Smooth muscle cell (in vitro differentiated cells): ENCODE measurements around the gene BCL6B. TPM values are rescaled to one million over a fixed set of nuclear protein-coding genes. Genes with fewer than 3 reads are reported as not detected.

ENCODE experiments used
- DNase-seq: peaks from one replicate; lab custom pipeline; 2025; ENCODE audit not compliant: unreplicated experiment; lab: John Stamatoyannopoulos, UW
- H2AFZ ChIP-seq: fragments of 200-600 bp; sonication (generic); 2 replicates; pipeline ENCODE4 v1.6.0; 2016; ENCODE audit warnings: antibody characterized with exemption, low read depth, mild to moderate bottlenecking
- H3F3A ChIP-seq: fragments of 200-600 bp; sonication (generic); 2 replicates; pipeline ENCODE4 v1.6.0; 2017; ENCODE audit warnings: antibody characterized with exemption, low read depth
- H3K27ac ChIP-seq: fragments of 200-600 bp; sonication (generic); 2 replicates; pipeline ENCODE4 v1.5.1; 2016; ENCODE audit warnings: low read depth, mild to moderate bottlenecking
- H3K27me3 ChIP-seq: fragments of 200-600 bp; sonication (generic); 2 replicates; pipeline ENCODE4 v1.6.1; 2016; ENCODE audit warnings: low read depth, mild to moderate bottlenecking
- H3K36me3 ChIP-seq: fragments of 200-600 bp; sonication (generic); 2 replicates; pipeline ENCODE4 v1.5.1; 2016; ENCODE audit warnings: low read depth
- H3K4me1 ChIP-seq: fragments of 200-600 bp; sonication (generic); 2 replicates; pipeline ENCODE4 v1.5.1; 2016; ENCODE audit warnings: low read depth
- H3K4me2 ChIP-seq: fragments of 200-600 bp; sonication (generic); 2 replicates; pipeline ENCODE4 v1.6.0; 2016; ENCODE audit warnings: mild to moderate bottlenecking
- H3K4me3 ChIP-seq: fragments of 200-600 bp; sonication (generic); 2 replicates; pipeline ENCODE4 v1.5.1; 2016; ENCODE audit warnings: mild to moderate bottlenecking
- H3K79me2 ChIP-seq: fragments of 200-600 bp; sonication (generic); 2 replicates; pipeline ENCODE4 v1.6.0; 2016; ENCODE audit warnings: low read depth, mild to moderate bottlenecking
- H3K9ac ChIP-seq: fragments of 200-600 bp; sonication (generic); 2 replicates; pipeline ENCODE4 v1.6.0; 2016; ENCODE audit warnings: low read depth
- H3K9me3 ChIP-seq: fragments of 200-600 bp; sonication (generic); replicated peaks from 2 replicates; pipeline ENCODE4 v1.5.1; 2016; ENCODE audit warnings: low read depth
- H4K20me1 ChIP-seq: fragments of 200-600 bp; sonication (generic); 2 replicates; pipeline ENCODE4 v1.6.0; 2016; ENCODE audit warnings: low read depth
- CTCF ChIP-seq: fragments of 200-600 bp; sonication (generic); IDR thresholded peaks from 2 replicates; pipeline ENCODE4 v1.5.1; 2017; ENCODE audit warnings: borderline replicate concordance, mild to moderate bottlenecking, antibody characterized with exemption; ENCODE audit not compliant: insufficient read depth, poor library complexity, severe bottlenecking
- WGBS: methylation state at CpG from one replicate; pipeline ENCODE4 v1.1.7; 2016; ENCODE audit warnings: low lambda C conversion rate; 5-methylcytosine and 5-hydroxymethylcytosine counted together
- polyA plus RNA-seq: library from polyadenylated mRNA; unstranded; fragments of >200 nt; fragmentation: Nextera tagmentation; extraction: Ambion mirVana; gene quantifications from 2 replicates; pipeline ENCODE4 v1.2.1, GENCODE V29; 2016
- total RNA-seq: library from RNA; depleted of rRNA; stranded (reverse); fragments of >200 nt; gene quantifications from 2 replicates; pipeline ENCODE4 v1.2.3, GENCODE V29; 2014

The BCL6B gene
- total and polyA plus RNA-seq, 2 experiments from 2014 or later = not detected

GRCh38 chr17:6997171-6997570, 25.7 kb upstream of the BCL6B start:
- 85% methylated on average over 8 of the region's 8 CpGs for WGBS
- Histone ChIP-seq H3K27ac (no peak overlapping the region), H4K20me1 (peaks cover 10% of the 10 kb centered on the region), H3K4me1 (peaks cover 8% of the 10 kb centered on the region), H3K79me2 (no peaks in the 10 kb centered on the region), H3K4me3 (no peak overlapping the region), H3K9me3 (no peaks in the 10 kb centered on the region), H3K27me3 (no peaks in the 10 kb centered on the region), H3F3A (peaks cover 4% of the 10 kb centered on the region), H3K36me3 (no peaks in the 10 kb centered on the region), H2AFZ (no peak overlapping the region), H3K4me2 (no peak overlapping the region), H3K9ac (no peak overlapping the region)
- DNase-seq = no peak
- TF ChIP-seq CTCF = no peak

GRCh38 chr17:6998855-6999508, 23.9 kb upstream of the BCL6B start:
- H4K20me1 ChIP-seq = peaks cover 22% of the 10 kb centered on the region
- no peaks in the 10 kb centered on the region for H3K36me3 ChIP-seq
- TF ChIP-seq CTCF = no peak
- no peak overlapping the region for H3K4me2 ChIP-seq
- H3K9ac ChIP-seq = no peak overlapping the region
- no peak overlapping the region for H3K4me3 ChIP-seq
- no peak overlapping the region for H2AFZ ChIP-seq
- peaks cover 8% of the 10 kb centered on the region for H3K4me1 ChIP-seq
- H3K9me3 ChIP-seq = no peaks in the 10 kb centered on the region
- H3K27ac ChIP-seq = no peak overlapping the region
- 65% methylated on average over 11 of the region's 11 CpGs for WGBS
- H3K79me2 ChIP-seq = no peaks in the 10 kb centered on the region
- no peaks in the 10 kb centered on the region for H3K27me3 ChIP-seq
- H3F3A ChIP-seq = peaks cover 4% of the 10 kb centered on the region
- no peak for DNase-seq

GRCh38 chr17:7001318-7001961, 21.4 kb upstream of the BCL6B start:
- H3K9ac ChIP-seq = no peak overlapping the region
- H3K36me3 ChIP-seq = no peaks in the 10 kb centered on the region
- H3K4me3 ChIP-seq = no peak overlapping the region
- H4K20me1 ChIP-seq = peaks cover 35% of the 10 kb centered on the region
- H2AFZ ChIP-seq = no peak overlapping the region
- H3K27ac ChIP-seq = no peak overlapping the region
- H3K4me2 ChIP-seq = no peak overlapping the region
- no peaks in the 10 kb centered on the region for H3K79me2 ChIP-seq
- TF ChIP-seq CTCF = peak; percentile 48
- H3K9me3 ChIP-seq = no peaks in the 10 kb centered on the region
- no peaks in the 10 kb centered on the region for H3K27me3 ChIP-seq
- WGBS = 77% methylated on average over 10 of the region's 10 CpGs
- peaks cover 3% of the 10 kb centered on the region for H3F3A ChIP-seq
- no peak for DNase-seq
- no peaks in the 10 kb centered on the region for H3K4me1 ChIP-seq
